Superior temporal gyrus (tissue), 1 donor: ENCODE results near the gene SMG6.

ENCODE experiments used
- DNase-seq: peaks from one replicate; pipeline ENCODE4 v3.0.0-alpha.2; 2016; ENCODE audit errors: extremely low spot score

The SMG6 gene

DNA sequence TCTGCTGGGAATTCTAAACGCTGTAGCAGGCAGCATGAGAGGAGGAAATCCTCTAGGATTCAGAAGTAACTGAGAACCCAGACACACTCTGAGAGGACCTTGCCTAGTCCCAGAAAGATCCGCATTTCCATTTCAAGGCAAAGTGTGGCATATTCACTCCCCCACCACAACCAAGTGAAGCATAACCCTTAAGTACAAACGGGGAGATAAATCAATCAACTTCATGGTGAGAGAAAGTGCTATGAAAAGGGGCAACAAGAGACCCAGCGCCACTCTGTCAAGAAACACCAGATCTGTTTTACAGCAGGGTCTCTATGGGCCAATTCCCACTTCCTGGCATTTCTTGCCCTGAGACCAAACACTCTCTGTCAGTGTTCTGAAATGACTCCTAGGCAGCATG lies 68.3 kb downstream of the SMG6 start:
- no peak for DNase-seq

DNA sequence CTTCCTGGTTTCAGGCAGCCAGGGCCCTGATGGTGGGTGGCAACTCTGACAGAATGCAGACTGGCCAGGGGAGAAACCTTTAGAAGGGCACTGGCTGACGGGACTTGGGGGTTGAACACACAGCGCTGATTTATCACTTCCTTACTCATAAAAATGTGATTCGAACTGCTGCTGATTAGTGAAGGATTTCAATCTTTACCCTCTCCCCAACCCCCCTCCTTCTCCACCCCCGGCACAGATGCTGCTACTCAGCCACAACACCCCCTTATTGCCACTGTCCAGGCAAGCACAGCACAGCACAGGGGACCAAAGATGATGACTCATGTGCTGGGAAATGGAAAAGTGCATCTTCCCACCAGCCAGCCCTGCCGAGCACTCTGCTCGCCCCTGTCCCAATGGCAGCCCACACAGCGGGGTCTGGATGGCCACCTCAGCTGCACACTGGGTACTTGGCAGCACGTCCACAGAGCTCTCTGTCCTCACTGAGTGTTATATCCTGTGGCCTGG lies 70.1 kb downstream of the SMG6 start:
- DNase-seq: no peak

DNA sequence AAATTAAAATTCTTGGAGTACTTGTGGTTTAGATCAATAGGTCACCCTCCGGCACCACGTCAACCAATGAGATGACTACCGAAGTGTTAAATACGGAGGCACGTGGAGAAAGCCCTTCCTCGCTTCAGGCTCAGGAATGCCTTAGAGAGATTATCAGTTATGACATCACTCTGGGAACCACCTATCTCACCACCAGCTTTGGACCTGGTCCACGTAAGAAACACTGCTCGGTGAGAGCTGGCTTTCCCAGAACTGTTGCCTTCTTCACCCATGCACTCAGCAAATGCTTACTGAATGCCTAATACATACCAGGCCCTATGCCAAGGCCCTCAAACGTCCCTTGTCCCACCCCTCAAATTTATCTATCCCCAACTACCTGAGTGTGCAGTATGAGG lies 71.3 kb downstream of the SMG6 start:
- no peak for DNase-seq

DNA sequence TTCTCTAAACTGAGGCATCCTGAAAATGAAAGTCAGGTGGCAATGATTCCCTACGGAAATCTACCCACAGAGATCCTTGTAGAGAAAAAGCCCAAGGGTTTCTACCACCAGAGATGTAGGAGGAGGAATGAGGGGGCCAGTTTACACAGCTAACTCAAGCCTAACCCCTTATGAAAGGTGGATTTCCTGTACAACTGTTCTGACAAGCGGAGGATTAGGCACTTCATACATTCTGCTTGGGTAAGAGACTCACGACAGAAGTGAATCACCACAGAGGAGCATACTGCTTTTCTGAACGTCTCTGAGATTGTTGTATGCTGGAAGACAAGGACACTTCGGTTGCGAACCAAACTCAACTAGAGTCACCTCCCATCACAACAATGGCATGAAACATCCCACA lies 72.7 kb downstream of the SMG6 start:
- peak; percentile 32 for DNase-seq

DNA sequence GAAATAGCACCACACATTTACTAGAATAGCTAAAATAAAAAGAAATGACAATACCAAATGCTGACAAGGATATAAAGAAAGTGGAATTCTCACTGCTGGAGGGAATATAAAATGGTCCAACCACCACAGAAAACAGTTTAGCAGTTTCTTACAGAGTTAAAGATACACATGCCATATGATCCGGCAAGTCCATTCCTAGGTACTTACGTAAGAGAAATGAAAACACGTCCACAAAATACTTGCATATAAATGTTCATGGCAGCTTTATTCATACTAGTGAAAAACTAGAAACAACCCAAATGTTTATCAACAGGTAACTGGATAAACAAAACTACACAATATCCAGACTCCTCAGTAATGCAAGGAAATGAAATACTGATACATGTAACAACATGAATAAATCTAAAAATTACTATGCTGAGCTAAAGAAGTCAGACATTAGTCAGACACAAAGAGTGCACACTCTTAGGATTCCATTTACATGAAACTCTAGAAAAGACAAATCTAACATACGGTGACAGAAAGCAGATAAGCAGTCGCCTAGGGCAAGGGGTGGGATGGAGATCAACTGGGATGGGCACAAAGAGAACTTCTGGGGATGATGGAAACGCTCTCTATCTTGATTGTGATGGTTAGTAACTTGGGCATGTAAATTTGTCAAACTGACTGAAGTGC lies 76.4 kb downstream of the SMG6 start:
- DNase-seq: no peak

DNA sequence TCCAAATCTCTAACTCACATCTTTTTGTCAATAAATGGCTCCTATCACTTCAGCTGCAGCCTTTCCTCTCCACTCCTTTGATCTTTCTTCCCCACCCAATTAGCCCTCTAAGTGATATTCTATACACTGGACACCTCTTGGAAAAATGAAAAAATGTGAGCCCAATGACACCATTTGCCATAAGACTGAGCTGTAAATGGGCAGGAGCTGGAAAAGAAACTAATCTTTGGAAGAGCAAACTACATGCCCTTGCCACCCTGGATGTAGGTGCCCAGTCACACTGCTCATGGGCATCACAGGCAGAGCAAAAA lies 80.0 kb downstream of the SMG6 start:
- DNase-seq: no peak

DNA sequence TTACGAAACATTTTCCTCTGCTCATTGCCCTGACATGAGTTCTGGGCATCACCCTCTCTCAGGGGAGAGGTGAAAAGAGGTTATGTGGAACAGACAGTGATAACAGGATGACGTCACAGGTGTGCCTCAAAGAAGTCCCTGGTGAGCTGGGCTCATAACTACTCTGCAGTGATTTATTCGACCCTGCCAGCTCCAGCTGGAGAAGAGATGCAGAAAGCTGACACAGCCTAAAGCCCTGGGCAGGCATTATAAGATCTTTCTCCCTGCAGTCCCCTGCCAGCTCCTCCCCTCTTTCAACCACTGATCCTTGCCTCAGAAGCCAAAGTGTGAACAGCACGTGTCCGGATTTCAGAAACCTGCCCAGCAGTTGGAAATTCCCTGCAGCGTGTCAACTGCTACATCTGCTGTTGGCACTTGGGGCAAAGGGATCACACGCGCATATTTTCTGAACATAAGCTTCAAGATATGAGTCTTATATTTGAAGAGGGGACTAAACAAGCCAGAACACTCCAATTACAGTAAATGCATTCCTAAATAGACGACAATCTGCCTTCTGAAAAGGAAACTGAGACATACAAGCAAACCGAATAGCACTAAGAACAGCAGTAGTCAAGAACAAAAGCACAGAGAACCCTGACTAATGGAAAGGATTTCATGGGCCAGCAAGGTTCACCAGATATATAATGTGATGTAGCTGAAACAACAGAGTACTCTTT lies 80.5 kb downstream of the SMG6 start:
- no peak for DNase-seq

DNA sequence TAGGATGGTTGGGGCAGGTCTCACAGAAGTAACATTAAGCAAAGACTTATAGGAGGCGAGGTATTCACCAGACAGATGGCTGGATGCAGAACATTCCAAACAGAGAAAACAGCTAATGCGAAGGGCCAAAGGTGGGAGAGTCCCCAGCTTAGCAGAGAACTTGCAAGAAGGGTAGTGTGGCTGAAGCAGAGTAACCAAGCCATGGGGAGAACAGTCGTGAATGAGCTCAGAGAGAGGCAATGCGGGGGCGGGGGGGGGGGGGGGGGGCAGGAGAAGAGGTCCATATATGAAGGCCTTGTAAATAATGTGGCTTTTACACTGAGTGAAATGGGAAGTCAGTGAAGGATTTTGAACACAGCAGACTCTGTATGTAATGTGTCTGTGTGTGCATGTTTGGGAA lies 81.3 kb downstream of the SMG6 start:
- DNase-seq: no peak

DNA sequence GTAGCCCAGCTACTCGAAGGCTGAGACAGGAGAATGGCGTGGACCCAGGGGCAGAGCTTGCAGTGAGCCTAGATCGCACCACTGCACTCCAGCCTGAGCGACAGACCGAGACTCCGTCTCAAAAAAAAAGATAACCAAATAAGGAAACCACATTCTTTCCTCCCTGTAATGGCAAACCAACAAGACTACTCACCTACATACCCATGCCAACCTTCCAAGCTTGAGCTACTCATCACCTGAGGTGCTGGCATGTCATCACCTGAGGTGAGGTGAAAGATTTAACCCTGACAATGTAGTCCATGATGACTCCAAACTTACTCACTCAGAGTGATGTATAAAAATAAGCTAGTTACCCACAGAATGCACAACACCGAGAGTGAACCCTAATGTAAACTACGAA lies 85.2 kb downstream of the SMG6 start:
- DNase-seq: no peak

DNA sequence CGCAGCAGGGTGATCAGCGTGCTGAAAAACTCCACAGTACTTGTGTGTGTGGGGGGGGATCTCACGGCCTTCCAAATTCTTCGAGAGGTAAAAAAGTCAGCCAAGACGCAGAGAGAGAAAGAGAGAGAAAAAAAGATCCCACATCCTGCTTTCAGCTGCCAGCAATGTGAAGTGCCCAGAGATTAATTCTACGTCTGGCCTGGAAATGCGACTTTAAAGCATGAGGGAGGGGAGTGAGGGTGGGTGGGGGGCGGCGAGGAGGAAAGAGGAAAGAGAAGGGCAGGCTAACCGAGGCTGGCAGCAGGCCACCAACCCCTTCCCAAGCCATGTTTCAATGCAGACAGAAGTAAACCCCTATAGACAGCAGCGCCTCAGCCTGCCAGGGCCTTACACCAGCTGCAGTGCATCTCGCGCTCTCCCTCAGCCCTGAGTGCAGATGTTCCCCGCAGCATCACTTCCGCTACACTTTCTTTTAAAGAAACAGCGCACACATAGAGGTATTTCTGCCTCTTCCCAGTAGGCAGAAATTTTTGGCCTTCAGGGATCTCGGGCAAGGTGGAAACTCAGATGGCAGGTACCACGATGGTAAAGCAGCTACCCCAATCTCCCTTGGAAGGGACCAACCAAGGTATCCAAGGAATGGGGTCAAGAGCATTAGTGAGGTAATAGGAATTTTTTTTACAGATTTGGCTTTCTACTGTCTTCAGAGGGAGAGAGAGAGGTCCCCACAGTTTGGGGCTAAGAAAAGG lies 87.8 kb downstream of the SMG6 start:
- no peak for DNase-seq

DNA sequence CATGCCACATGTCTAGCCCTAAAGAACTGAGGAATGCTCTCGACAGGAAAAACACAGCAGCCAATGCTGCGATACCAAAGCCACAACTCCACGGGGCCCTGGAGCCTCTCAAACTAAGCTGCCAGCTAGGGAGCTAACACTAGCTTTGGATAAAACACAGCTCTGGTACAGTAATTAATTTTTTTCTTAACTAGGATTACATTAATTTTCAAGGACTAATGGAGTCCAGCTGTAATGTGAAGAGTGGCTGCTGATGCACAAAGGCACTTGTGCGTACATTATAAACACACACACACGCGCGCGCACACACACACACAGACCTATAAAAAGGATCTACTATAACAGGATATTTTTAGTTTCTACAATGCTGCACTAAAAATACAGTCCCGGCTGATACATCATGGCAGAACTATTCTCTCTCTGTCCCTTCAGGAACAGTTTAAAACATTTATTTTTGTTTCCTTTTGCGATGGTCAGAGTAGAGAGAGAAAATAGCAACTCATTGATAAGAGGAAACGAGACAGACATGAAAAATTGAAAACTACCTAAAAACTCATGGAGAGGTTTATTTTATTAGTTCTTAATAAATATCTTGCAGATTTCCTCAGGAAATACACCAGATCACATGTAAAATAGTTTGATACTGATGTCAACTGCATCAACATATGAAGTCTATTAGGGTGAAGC lies 88.5 kb downstream of the SMG6 start:
- peak; percentile 58 for DNase-seq

DNA sequence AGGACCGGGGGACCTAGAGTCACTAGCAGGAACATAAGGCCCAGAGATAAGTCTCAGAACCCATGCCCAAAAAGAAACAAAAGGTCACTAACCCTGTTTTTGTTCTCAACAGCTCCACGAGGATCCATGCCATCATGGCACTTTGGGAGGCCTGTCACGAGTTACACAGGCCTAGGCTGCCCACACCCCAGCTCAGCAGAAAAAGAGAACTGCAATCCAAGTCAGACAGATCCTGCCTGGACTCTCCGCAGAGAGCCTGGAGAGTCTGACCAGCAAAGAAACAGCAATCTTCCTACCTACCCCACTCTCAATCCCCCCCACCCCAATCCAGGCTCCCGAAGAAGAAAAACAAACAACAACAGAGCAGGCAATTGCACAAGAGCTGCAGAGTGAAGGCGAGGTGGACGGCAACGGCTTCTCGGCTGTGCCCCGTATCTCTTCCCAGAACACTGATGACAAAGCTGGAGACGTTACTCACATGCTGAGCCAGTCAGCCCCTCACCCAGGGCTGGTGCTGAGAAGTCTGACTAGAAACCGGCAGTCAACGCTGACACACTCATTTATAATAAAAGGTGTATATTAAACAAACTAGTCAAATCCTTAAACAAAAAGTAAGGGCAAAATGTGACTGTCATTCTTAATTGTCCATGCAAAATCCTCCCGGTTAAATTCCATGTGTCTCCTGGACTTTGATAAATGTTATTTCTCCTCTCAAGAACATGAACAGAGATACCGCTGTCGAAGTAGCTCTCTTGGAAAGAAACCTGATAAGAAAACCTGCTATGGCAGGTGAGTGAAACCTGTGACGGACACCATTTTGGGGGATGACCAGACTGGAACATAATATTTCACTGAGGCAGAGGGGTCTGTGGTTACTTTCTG lies 89.3 kb downstream of the SMG6 start:
- peak; percentile 84 for DNase-seq

DNA sequence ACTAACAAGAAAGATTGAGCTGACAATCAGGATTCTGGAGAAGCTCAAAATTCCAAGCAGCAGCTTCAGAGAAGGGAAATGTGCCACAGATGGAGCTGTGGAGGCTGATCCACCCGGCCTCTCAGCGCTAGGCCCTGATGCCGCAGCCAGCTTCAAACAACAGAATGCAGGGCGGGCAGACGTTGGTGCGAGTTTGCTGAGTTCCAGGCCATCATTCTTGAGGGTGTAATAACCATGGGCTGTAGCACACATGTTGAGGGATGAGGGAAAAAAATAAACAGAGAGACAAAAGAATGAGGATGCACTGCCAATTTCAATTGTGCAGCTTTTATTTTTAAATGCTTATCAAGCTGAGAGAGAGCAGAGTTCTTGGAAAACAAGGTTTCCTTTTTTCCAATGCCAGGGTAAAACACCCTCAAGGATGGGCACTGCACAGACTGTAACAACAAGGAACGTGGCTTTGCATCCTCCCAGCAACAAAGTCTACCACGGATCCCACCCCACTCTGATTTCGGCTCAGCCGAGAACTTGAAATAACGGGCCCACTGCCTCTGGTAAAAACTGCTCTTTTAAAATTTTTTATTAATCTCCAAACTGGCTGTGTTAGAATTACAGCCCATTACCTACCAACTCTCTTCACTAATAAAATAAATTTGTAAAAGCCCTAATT lies 90.2 kb downstream of the SMG6 start:
- DNase-seq: no peak

DNA sequence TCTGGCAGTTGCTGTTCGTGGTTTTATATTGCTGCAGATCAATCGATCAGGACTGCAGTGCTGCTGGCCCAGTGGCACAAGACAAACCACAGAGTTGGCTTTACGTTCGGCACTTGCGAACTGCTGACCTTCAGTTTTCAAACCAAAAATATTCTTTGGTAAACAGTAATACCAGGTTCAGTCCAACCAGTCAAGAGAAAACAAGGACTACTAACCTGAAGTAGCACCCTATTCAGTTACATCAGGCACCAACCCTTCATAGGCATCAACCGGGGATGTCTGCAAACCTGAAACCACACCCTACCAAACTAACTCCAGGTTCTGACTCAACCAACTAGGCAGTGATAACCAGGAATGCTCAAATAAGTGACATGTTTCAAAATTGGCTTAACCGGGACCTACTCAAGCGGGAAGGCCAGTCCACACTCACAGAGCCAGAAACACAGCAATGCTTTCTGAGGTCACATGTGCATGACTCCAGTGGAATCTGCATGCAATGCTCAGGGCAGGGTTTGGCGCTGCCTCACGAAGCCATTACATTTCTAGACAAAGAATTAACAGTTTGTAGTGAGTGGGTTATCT lies 91.1 kb downstream of the SMG6 start:
- DNase-seq: peak; percentile 70

DNA sequence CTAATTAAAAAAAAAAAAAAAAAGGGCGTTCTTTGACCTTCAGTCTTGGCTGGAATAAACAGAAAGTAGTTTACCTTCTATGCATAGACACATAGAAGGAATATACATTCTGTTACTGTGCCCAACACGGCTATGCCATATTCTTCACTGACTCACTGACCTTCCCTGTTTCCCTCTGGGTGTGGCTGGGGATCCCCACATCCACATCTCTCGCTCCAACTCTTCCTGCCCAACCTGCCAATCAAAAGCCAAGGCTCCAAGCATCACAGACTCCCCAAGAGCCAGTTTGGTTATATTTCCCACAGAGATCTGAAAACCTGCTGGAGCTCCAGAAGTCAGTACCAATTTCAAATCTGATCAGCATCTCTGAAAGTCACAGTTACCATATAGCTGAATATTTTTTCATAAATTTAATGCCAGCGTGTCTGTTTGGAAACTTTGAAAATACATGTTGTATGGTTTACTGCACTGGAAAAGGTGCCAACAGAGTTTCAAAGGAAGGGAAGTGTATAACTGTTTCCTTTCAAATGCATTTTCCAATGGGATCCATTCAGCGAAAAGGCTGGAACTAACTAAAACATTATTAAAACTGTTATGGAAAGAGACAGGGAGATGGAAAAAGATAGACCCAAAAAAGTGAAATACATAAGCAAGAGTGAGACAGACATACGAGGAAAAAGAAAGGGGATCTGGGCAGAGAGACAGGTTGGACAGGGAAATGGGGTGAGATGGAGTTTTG lies 91.8 kb downstream of the SMG6 start:
- no peak for DNase-seq

DNA sequence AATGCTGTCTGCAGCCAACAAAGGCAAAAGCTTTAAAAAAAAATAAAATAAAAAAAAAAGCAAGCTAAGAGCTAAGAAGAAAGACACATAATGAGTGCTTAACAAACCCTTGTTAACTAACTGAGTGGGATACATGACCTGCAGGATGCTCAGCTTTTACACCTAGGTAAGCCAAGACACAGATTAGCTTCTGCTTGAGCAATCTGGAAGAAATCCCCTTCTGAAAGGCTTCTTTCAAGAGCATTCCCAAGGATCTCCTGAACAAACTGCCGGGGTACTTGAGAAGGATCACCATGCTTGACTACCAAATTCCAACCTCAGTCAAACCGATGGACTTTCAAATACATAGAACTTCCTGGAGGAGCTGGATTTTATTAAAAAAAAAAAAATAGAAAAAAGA lies 92.9 kb downstream of the SMG6 start:
- DNase-seq: no peak

DNA sequence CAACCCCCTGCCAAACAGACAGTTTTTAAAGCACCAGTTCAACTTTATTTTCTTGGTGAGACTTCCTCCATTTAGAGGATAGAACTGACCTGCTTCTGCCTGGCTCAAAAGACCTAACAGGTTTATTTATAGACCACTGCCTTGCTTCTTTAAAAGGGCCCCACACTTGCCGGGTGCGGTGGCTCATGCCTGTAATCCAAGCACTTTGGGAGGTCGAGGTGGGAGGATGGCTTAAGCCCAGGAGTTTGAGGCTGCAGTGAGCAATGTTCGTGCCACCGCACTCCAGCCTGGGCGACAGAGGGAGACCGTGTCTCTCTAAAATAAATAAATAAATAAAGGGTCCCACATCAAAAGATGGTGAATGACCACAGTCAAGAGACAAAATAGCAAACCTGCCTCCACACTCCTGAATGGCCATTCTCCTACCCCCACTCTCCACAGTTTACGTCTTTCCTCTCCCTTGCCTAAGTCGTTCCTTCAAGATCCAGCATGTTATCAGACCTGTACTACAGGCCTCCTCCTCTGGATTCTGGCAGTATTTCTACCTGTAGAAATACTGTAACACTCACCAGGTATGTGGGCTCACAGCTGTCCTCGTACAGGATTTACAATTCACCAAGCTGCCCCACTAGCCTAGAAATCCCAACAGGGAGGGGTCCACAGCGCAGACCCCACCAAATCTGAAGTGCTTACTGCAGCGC lies 95.6 kb downstream of the SMG6 start:
- DNase-seq: no peak

DNA sequence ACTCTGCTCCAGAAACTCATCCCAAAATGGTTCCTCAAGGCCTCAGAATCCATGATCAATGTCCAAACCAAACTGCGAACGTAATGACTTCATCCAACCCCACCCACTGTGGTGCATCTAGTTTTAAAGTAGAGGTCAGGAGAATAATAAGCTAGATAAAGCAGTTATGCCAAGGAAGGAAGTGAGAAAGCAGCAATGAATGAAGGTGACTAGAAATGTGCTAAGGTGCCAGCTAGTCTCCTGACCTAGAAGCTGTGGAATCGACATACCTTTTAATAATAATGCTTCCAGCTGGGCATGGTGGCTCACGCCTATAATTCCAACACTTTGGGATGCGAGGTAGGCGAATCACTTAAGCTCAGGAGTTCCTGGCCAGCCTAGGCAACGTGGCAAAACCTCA lies 99.2 kb downstream of the SMG6 start:
- DNase-seq: no peak

DNA sequence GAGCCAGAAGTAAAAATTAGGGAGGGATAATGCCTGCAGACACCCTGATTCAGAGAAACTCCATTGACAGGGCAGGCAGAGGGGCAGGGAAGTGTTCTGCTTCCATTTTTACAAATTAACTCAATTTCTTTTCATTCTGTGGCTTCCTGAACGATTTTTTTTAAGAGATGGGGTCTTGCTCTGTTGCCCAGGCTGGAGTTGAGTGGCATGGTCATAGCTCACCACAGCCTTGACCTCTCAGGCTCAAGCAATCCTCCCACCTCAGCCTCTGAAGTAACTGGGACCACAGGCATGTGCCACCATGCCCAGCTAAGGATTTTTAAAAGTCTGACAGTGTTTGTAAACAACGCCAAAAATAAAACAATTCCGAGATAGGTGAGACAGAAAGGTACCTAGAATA lies 99.8 kb downstream of the SMG6 start:
- no peak for DNase-seq
